Activated B cell treated with CpG ODN at 0.5 μM for 24 hours (primary cell): Measurements from ENCODE around the gene FAM234B. TPM values are rescaled to one million over a fixed set of nuclear protein-coding genes. Genes with fewer than 3 reads are reported as not detected.

Source experiments
- ATAC-seq: fragments of 200-7000 bp; cut with Tn5 transposase; one replicate; pipeline ENCODE4 v1.10.0; 2021; ENCODE audit warnings: low read depth, mild to moderate bottlenecking, moderate library complexity
- CTCF ChIA-PET: fragments of 350-600 bp; sonication (Branson Sonifier 250); formaldehyde crosslinking; loops from one replicate; lab custom pipeline; 2021; ENCODE audit warnings: antibody characterized with exemption; lab: Charles Lee
- POLR2A ChIA-PET: fragments of 350-600 bp; sonication (Branson Sonifier 250); formaldehyde crosslinking; loops from one replicate; lab custom pipeline; 2021; ENCODE audit warnings: antibody characterized with exemption; lab: Charles Lee
- DNase-seq: peaks from one replicate; pipeline ENCODE4 v3.0.0; 2022
- H3K27ac Mint-ChIP-seq: one replicate; pipeline ENCODE4 v1.8.0; 2020; ENCODE audit warnings: mixed read lengths
- H3K27me3 Mint-ChIP-seq: one replicate; pipeline ENCODE4 v1.8.0; 2021; ENCODE audit warnings: mixed read lengths
- H3K36me3 Mint-ChIP-seq: one replicate; pipeline ENCODE4 v1.8.0; 2021; ENCODE audit warnings: low read depth, mixed read lengths
- H3K4me1 Mint-ChIP-seq: one replicate; pipeline ENCODE4 v1.8.0; 2021; ENCODE audit warnings: mixed read lengths
- H3K4me3 Mint-ChIP-seq: one replicate; pipeline ENCODE4 v1.8.0; 2020; ENCODE audit warnings: mild to moderate bottlenecking, mixed read lengths
- H3K9me3 Mint-ChIP-seq: one replicate; pipeline ENCODE4 v1.8.0; 2020; ENCODE audit warnings: mixed read lengths
- intact Hi-C: fragments of 100-400 bp; cut with micrococcal nuclease; formaldehyde crosslinking; loops from one replicate; pipeline ENCODE4 v1.15.1; 2024
- total RNA-seq: library from RNA; stranded (reverse); gene quantifications from 2 replicates; pipeline ENCODE4 v1.2.3, GENCODE V29; 2022
- TF ChIP-seq, protein P1 (sequence below): fragments of 200-600 bp; IDR thresholded peaks from one replicate; pipeline ENCODE4 v1.8.0; 2022; ENCODE audit warnings: antibody characterized with exemption, mild to moderate bottlenecking

The FAM234B gene
- total RNA-seq, 1 donor from 2014 or later = 6.3 TPM

DNA sequence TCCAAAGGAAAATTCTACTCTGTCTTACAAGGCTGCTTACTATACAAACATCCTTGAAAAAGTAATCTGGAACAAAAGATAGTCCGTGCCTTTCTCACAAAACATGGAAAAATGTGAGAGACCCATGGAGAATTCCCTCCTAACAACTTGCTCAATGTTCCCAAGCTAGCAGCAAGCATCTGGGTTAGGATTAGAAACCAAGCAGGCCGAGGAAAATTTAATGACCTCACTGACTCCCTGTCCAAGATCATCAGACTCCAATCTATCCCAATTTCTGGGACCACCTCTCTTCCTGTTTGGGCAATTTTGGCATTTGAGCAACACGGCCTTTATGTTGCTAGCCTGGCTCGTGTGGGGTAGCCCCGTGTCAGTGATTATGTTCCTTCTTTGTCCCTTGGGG is 77.4 kb downstream of the FAM234B start:
- no peaks in the 10 kb centered on the region for H3K9me3 Mint-ChIP-seq
- ChIA-PET POLR2A (no interaction called here), CTCF (no interaction called here)
- H3K36me3 Mint-ChIP-seq = no peaks in the 10 kb centered on the region
- ATAC-seq (no peak), DNase-seq (no peak)
- no peak overlapping the region for H3K27ac Mint-ChIP-seq
- TF ChIP-seq, protein P1, sequence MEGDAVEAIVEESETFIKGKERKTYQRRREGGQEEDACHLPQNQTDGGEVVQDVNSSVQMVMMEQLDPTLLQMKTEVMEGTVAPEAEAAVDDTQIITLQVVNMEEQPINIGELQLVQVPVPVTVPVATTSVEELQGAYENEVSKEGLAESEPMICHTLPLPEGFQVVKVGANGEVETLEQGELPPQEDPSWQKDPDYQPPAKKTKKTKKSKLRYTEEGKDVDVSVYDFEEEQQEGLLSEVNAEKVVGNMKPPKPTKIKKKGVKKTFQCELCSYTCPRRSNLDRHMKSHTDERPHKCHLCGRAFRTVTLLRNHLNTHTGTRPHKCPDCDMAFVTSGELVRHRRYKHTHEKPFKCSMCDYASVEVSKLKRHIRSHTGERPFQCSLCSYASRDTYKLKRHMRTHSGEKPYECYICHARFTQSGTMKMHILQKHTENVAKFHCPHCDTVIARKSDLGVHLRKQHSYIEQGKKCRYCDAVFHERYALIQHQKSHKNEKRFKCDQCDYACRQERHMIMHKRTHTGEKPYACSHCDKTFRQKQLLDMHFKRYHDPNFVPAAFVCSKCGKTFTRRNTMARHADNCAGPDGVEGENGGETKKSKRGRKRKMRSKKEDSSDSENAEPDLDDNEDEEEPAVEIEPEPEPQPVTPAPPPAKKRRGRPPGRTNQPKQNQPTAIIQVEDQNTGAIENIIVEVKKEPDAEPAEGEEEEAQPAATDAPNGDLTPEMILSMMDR = no peak
- intact Hi-C loops = no loop called here
- no peak overlapping the region for H3K4me3 Mint-ChIP-seq
- no peaks in the 10 kb centered on the region for H3K4me1 Mint-ChIP-seq
- peaks cover 2% of the 10 kb centered on the region for H3K27me3 Mint-ChIP-seq

DNA sequence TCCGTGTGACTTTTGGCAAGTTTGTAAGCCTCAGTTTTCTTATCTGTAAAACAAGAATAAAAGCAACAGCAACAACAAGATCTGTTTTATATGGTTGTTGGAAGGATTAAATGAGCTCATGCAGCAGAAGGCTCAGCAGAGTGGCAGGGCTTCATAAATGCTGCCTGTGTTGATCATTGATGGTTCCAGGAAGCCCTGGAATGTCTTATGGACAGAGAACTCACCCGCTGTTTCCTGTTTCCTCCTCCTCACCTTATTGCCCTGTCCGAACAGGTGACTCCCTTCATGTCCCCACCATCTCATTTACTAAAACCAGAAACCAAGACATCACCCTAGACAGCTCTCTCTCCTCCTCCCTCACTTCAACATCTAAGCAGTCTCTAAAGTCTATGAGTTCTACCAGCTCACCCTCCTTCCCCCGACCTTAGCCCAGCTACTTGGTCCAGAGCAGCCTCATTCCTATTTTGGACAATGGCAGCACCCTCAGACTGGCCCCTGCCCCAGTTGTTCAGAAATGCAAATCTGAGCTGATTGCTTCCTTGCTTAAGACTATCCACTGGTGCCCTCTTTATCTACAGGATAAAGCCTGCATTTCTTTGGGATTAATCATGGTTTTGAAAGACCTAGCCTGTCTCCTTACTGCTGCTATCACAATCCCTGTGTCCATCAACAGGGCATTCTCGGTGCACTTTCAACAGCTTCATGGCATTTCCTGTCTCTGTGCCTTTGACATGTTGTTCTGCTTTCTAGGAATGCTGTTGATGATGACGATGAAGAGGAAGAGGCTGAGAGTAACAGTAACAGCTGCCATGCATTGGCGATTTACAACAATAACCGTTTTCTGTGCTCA is 80.7 kb downstream of the FAM234B start:
- ATAC-seq = no peak
- no peaks in the 10 kb centered on the region for H3K36me3 Mint-ChIP-seq
- CTCF ChIA-PET = interaction anchor here (0.7 kb wide), 1 partner anchor 9 kb away, joined by 3 read pairs; no protein-coding TSS in a partner anchor

DNA sequence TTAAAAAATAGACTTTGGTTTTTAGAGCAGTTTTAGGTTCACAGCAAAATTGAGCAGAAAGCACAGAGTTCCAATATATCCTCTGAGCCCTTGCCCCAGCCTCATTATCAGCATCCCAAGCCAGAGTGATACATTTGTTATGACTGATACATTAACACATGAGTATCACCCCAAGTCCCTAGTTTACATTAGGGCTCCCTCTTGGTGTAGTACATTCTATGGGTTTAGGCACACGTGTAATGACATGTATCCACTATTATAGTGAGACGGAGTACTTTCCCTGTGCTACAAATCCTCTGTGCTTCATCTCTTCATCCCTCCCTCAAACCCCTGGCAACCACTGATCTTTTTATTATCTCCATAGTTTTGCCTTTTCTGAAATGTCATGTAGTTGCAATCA is 81.8 kb downstream of the FAM234B start:
- no peak for ATAC-seq
- Mint-ChIP-seq H3K27me3 (peaks cover 3% of the 10 kb centered on the region), H3K4me3 (no peak overlapping the region), H3K27ac (no peak overlapping the region), H3K36me3 (no peaks in the 10 kb centered on the region), H3K9me3 (no peaks in the 10 kb centered on the region), H3K4me1 (no peaks in the 10 kb centered on the region)
- ChIA-PET POLR2A (no interaction called here), CTCF (no interaction called here)
- TF ChIP-seq, protein P1 = no peak
- DNase-seq = no peak
- intact Hi-C loops = no loop called here

More for the DNA sequence above, 80.7 kb downstream of the FAM234B start:
- no peak for DNase-seq
- POLR2A ChIA-PET = no interaction called here
- no peaks in the 10 kb centered on the region for H3K4me1 Mint-ChIP-seq
- TF ChIP-seq, protein P1 = no peak
- intact Hi-C loops = no loop called here
- H3K9me3 Mint-ChIP-seq = no peaks in the 10 kb centered on the region
- H3K27me3 Mint-ChIP-seq = no peaks in the 10 kb centered on the region
- no peak overlapping the region for H3K27ac Mint-ChIP-seq
- H3K4me3 Mint-ChIP-seq = no peak overlapping the region

DNA sequence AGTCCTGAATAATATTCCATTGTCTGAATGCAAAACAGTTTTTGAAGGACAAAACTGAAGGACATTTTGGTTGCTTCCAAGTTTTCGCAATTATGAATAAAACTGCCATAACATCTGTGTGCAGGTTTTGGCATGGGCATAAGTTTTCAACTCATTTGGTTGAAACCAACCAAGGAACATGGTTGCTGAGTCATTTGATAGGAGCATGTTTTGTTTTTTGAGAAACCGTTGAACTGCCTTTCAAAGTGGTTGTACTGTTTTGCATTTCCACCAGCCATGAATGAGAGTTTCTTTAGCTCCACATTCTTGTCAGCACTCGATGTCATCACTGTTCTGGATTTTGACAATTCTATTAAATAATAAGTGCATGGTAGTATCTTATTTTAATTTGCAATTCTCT is 82.3 kb downstream of the FAM234B start:
- DNase-seq (no peak), ATAC-seq (no peak)
- H3K9me3 Mint-ChIP-seq = no peaks in the 10 kb centered on the region
- no peak overlapping the region for H3K4me3 Mint-ChIP-seq
- TF ChIP-seq, protein P1 = no peak
- ChIA-PET POLR2A (no interaction called here), CTCF (no interaction called here)
- no peak overlapping the region for H3K27ac Mint-ChIP-seq
- H3K4me1 Mint-ChIP-seq = no peaks in the 10 kb centered on the region
- intact Hi-C loops = no loop called here
- H3K36me3 Mint-ChIP-seq = no peaks in the 10 kb centered on the region
- peaks cover 6% of the 10 kb centered on the region for H3K27me3 Mint-ChIP-seq

DNA sequence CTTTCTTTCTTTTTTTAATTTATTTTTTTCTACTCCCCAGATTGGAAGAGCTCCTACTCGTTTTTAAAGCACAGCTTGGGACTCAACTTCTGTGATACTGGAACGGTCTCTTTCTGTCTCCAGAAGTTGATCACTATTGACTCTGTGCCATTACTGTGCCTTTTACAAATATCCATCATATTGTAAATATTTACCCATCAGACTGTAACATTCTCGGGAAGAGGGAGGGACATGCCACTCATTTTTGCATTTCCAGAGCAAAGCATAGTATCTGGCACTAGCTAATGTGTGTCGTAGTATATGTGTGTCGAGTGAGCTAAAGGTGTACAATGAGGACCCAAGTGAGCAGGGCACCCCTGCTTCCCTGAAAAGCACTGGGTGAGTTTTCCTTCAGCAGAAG is 83.3 kb downstream of the FAM234B start:
- TF ChIP-seq, protein P1 = no peak
- no peaks in the 10 kb centered on the region for H3K36me3 Mint-ChIP-seq
- DNase-seq (no peak), ATAC-seq (no peak)
- H3K27ac Mint-ChIP-seq = no peak overlapping the region
- POLR2A ChIA-PET = no interaction called here
- CTCF ChIA-PET = no interaction called here
- intact Hi-C loops = no loop called here
- H3K4me1 Mint-ChIP-seq = no peaks in the 10 kb centered on the region
- H3K27me3 Mint-ChIP-seq = peaks cover 9% of the 10 kb centered on the region
- no peaks in the 10 kb centered on the region for H3K9me3 Mint-ChIP-seq
- no peak overlapping the region for H3K4me3 Mint-ChIP-seq
